Cerebellar cortex (tissue), 1 donor: Measurements from ENCODE around the gene RAB3IL1.
"Not testable (repeated sequence)": the region's sequence is repeated elsewhere in the genome, so short reads cannot be mapped to it uniquely, and the experiment has no call there.

Experiments used
- DNase-seq: peaks from one replicate; pipeline ENCODE4 v3.0.0-alpha.2; 2015; ENCODE audit warnings: low spot score

RAB3IL1 gene

GRCh38 chr11:61885784-61886580 lies 31.4 kb downstream of the RAB3IL1 start:
- DNase-seq = no peak

- no peak for DNase-seq
Observed at GRCh38 chr11:61885166-61885778, 32.1 kb downstream of the RAB3IL1 start.

GRCh38 chr11:61883947-61884346 lies 33.4 kb downstream of the RAB3IL1 start:
- no peak for DNase-seq

GRCh38 chr11:61883327-61883726 lies 34.0 kb downstream of the RAB3IL1 start:
- no peak for DNase-seq

- no peak for DNase-seq
Observed at GRCh38 chr11:61882879-61883278, 34.5 kb downstream of the RAB3IL1 start.

- DNase-seq = not testable (repeated sequence)
Observed at GRCh38 chr11:61882267-61882666, 35.1 kb downstream of the RAB3IL1 start.

GRCh38 chr11:61881397-61881796 lies 36.0 kb downstream of the RAB3IL1 start:
- no peak for DNase-seq

- DNase-seq = no peak
Observed at GRCh38 chr11:61880454-61880853, 36.9 kb downstream of the RAB3IL1 start.

- no peak for DNase-seq
Observed at GRCh38 chr11:61880031-61880430, 37.3 kb downstream of the RAB3IL1 start.

- no peak for DNase-seq
Observed at GRCh38 chr11:61879152-61879551, 38.2 kb downstream of the RAB3IL1 start.

GRCh38 chr11:61875698-61876097 lies 41.7 kb downstream of the RAB3IL1 start:
- DNase-seq = no peak

- DNase-seq = no peak
Observed at GRCh38 chr11:61874853-61875252, 42.5 kb downstream of the RAB3IL1 start.

- DNase-seq = peak; percentile 72
Observed at GRCh38 chr11:61874377-61874809, 43.0 kb downstream of the RAB3IL1 start.

- DNase-seq = peak; percentile 69
Observed at GRCh38 chr11:61873588-61874376, 43.6 kb downstream of the RAB3IL1 start.

- DNase-seq = no peak
Observed at GRCh38 chr11:61872935-61873565, 44.3 kb downstream of the RAB3IL1 start.

GRCh38 chr11:61871158-61871597 lies 46.2 kb downstream of the RAB3IL1 start:
- peak; percentile 84 for DNase-seq

- peak; percentile 49 for DNase-seq
Observed at GRCh38 chr11:61870541-61871031, 46.8 kb downstream of the RAB3IL1 start.

- no peak for DNase-seq
Observed at GRCh38 chr11:61869708-61870451, 47.5 kb downstream of the RAB3IL1 start.

GRCh38 chr11:61869429-61869707 lies 48.0 kb downstream of the RAB3IL1 start:
- DNase-seq = no peak

GRCh38 chr11:61868571-61869428 lies 48.6 kb downstream of the RAB3IL1 start:
- DNase-seq = no peak

GRCh38 chr11:61866958-61867343 lies 50.4 kb downstream of the RAB3IL1 start:
- DNase-seq = no peak
